ENCODE measurements around the gene HSPE1.

DNA sequence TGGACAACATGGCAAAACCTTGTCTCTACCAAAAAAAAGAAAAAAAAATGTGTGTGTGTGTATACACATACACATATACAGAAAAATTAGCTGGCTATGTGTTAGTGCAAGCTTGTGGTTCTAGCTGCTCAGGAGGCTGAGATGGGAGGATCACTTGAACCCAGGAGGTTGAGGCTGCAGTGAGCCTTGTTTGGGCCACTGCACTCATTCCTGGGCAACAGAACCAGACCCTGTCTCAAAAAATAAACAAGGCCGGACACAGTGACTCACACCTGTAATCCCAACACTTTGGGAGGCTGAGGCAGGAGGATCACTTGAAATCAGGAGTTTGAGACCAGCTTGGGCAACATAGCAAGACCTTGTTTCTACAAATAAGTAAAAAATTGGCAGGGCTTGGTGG, 44.8 kb upstream of the HSPE1 start:
- TF ChIP-seq, protein P1, sequence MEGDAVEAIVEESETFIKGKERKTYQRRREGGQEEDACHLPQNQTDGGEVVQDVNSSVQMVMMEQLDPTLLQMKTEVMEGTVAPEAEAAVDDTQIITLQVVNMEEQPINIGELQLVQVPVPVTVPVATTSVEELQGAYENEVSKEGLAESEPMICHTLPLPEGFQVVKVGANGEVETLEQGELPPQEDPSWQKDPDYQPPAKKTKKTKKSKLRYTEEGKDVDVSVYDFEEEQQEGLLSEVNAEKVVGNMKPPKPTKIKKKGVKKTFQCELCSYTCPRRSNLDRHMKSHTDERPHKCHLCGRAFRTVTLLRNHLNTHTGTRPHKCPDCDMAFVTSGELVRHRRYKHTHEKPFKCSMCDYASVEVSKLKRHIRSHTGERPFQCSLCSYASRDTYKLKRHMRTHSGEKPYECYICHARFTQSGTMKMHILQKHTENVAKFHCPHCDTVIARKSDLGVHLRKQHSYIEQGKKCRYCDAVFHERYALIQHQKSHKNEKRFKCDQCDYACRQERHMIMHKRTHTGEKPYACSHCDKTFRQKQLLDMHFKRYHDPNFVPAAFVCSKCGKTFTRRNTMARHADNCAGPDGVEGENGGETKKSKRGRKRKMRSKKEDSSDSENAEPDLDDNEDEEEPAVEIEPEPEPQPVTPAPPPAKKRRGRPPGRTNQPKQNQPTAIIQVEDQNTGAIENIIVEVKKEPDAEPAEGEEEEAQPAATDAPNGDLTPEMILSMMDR (IDR thresholded peaks at IDR 0.05), result no peak
- TF ChIP-seq, protein P2, sequence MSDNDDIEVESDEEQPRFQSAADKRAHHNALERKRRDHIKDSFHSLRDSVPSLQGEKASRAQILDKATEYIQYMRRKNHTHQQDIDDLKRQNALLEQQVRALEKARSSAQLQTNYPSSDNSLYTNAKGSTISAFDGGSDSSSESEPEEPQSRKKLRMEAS (IDR thresholded peaks at IDR 0.05), result no peak
- TF ChIP-seq CEBPB (IDR thresholded peaks at IDR 0.05) (no peak), ZC3H11A (IDR thresholded peaks at IDR 0.05) (no peak), JUN (IDR thresholded peaks at IDR 0.05) (no peak), POLR2A (IDR thresholded peaks at IDR 0.05; ENCODE audit: low read length) (no peak)

Measured in A549 (cell line).